ENCODE measurements around the gene H2BK1. TPM values are rescaled to one million over a fixed set of nuclear protein-coding genes. Genes with fewer than 3 reads are reported as not detected.

Gene H2BK1
- total and polyA plus RNA-seq, 8 donors, result not detected

- FAIRE-seq (no peak), DNase-seq (no peak), ATAC-seq (no peak)
- WGBS, 2 donors, result 23 to 24% methylated on average over 12 of the region's 12 CpGs
- Histone ChIP-seq H3K9me3 (no peaks in the 10 kb centered on the region), H3K36me3 (no peaks in the 10 kb centered on the region), H3K4me3 (no peak overlapping the region), H3K27ac (no peak overlapping the region), H3K27me3 (no peaks in the 10 kb centered on the region), H3K4me1 (no peaks in the 10 kb centered on the region)
- TF ChIP-seq, protein P1, sequence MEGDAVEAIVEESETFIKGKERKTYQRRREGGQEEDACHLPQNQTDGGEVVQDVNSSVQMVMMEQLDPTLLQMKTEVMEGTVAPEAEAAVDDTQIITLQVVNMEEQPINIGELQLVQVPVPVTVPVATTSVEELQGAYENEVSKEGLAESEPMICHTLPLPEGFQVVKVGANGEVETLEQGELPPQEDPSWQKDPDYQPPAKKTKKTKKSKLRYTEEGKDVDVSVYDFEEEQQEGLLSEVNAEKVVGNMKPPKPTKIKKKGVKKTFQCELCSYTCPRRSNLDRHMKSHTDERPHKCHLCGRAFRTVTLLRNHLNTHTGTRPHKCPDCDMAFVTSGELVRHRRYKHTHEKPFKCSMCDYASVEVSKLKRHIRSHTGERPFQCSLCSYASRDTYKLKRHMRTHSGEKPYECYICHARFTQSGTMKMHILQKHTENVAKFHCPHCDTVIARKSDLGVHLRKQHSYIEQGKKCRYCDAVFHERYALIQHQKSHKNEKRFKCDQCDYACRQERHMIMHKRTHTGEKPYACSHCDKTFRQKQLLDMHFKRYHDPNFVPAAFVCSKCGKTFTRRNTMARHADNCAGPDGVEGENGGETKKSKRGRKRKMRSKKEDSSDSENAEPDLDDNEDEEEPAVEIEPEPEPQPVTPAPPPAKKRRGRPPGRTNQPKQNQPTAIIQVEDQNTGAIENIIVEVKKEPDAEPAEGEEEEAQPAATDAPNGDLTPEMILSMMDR (IDR thresholded peaks at IDR 0.05), result no peak
- intact Hi-C loops (cut with DNase I), result no loop called here
Measured at GRCh38 chr7:151207804-151208203, 2.5 kb downstream of the H2BK1 start.

GRCh38 chr7:151207315-151207714, 3.0 kb downstream of the H2BK1 start:
- FAIRE-seq (no peak), ATAC-seq (no peak), DNase-seq (no peak)
- no peaks in the 10 kb centered on the region for H3K27me3 ChIP-seq
- intact Hi-C loops (cut with DNase I), result no loop called here
- H3K4me1 ChIP-seq, result no peaks in the 10 kb centered on the region
- no peak overlapping the region for H3K27ac ChIP-seq
- no peaks in the 10 kb centered on the region for H3K9me3 ChIP-seq
- 60 to 69% methylated on average over 9 of the region's 9 CpGs for WGBS, 2 donors
- TF ChIP-seq, protein P1 (IDR thresholded peaks at IDR 0.05), result no peak
- no peak overlapping the region for H3K4me3 ChIP-seq
- H3K36me3 ChIP-seq, result no peaks in the 10 kb centered on the region

DNA sequence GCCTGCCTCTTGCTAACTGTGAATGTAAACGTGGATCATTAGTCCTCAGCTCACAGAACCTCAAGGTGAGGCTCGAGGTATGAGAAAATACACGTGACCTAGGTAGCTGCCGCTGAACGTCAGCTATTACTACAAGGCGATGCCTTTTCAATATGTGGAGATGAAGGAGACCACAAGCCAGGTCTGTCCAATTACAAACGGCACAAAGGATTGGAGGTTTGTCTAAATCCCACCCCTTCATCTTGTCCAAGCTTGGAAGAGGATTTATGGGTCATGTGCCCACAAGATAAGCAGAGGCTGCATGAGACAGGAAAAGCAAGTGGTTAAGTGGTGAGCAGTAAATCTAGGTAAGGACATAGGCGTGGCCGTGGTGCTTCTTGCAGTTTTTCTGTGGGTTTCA, 3.4 kb downstream of the H2BK1 start:
- H3K4me3 ChIP-seq, result no peak overlapping the region
- ATAC-seq (no peak), DNase-seq (no peak), FAIRE-seq (no peak)
- no peaks in the 10 kb centered on the region for H3K9me3 ChIP-seq
- no peaks in the 10 kb centered on the region for H3K4me1 ChIP-seq
- intact Hi-C loops (cut with DNase I), result no loop called here
- TF ChIP-seq, protein P1 (IDR thresholded peaks at IDR 0.05), result no peak
- no peaks in the 10 kb centered on the region for H3K27me3 ChIP-seq
- WGBS, 2 donors, result 50 to 61% methylated on average over 9 of the region's 9 CpGs
- no peaks in the 10 kb centered on the region for H3K36me3 ChIP-seq
- no peak overlapping the region for H3K27ac ChIP-seq

DNA sequence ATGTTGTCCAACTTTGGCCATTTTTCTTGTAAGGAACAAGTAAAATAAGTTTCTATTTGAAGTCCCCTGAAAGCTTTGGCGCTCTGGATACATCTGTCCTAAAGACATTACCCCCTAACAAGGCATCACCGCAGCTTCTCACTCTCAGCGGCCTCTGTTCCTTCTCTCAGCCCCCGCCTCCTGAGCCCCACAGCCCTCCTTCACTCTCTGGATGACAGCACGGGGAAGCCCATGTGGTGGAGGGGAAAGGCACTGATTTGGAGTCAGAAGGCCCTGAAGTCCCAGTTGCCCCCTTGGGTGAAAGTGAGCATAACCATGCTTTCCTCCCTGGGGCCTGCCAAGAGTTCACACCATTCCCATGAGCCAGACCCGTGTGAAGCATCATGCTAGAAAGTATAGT, 4.6 kb downstream of the H2BK1 start:
- Histone ChIP-seq H3K4me1 (no peaks in the 10 kb centered on the region), H3K27me3 (no peaks in the 10 kb centered on the region), H3K4me3 (no peak overlapping the region), H3K36me3 (no peaks in the 10 kb centered on the region), H3K27ac (no peak overlapping the region), H3K9me3 (no peaks in the 10 kb centered on the region)
- DNase-seq (no peak), ATAC-seq (no peak), FAIRE-seq (no peak)
- intact Hi-C loops (cut with DNase I), result no loop called here
- WGBS, 2 donors, result 59 to 70% methylated on average over 6 of the region's 6 CpGs
- TF ChIP-seq, protein P1 (IDR thresholded peaks at IDR 0.05), result no peak

- Histone ChIP-seq H3K4me1 (no peaks in the 10 kb centered on the region), H3K27me3 (no peaks in the 10 kb centered on the region), H3K9me3 (no peaks in the 10 kb centered on the region), H3K36me3 (no peaks in the 10 kb centered on the region), H3K27ac (no peak overlapping the region), H3K4me3 (no peak overlapping the region)
- TF ChIP-seq, protein P1 (IDR thresholded peaks at IDR 0.05), result no peak
- peak in 2 of 4 donors; percentile 33 to 40 for ATAC-seq
- DNase-seq, result no peak
- intact Hi-C loops (cut with DNase I), result no loop called here
- no peak for FAIRE-seq
- 45 to 58% methylated on average over 47 to 48 of the region's 48 CpGs for WGBS, 2 donors
Measured at GRCh38 chr7:151204383-151205032, 5.8 kb downstream of the H2BK1 start.

All from pancreas (tissue), 10 donors.